IMR-90 (cell line): ENCODE results near the gene MAN1C1.

Source experiments
- CEBPB ChIP-seq: IDR thresholded peaks from 2 replicates; pipeline ENCODE4 v1.6.1; 2012; ENCODE audit warnings: low read depth, low read length, improper control_type of control experiment
- NFE2L2 ChIP-seq: fragments of 150-350 bp; IDR thresholded peaks from 2 replicates; pipeline ENCODE4 v1.6.1; 2016; ENCODE audit warnings: low read depth, mild to moderate bottlenecking, low read length
- POLR2A ChIP-seq: IDR thresholded peaks from 2 replicates; pipeline ENCODE4 v1.6.1; 2012; ENCODE audit warnings: mild to moderate bottlenecking, low read depth, low read length
- RAD21 ChIP-seq: IDR thresholded peaks from 2 replicates; pipeline ENCODE4 v1.6.1; 2012; ENCODE audit warnings: low read length, improper control_type of control experiment
- RFX5 ChIP-seq: IDR thresholded peaks from 2 replicates; pipeline ENCODE4 v1.8.0; 2012; ENCODE audit warnings: low read depth, mild to moderate bottlenecking, low read length, moderate library complexity
- SMC3 ChIP-seq: fragments of 150-350 bp; IDR thresholded peaks from 2 replicates; pipeline ENCODE4 v1.6.1; 2016; ENCODE audit warnings: low read depth, mild to moderate bottlenecking, antibody characterized with exemption, low read length, moderate library complexity
- USF2 ChIP-seq: fragments of 150-350 bp; IDR thresholded peaks from 2 replicates; pipeline ENCODE4 v1.6.1; 2017; ENCODE audit warnings: mild to moderate bottlenecking, antibody characterized with exemption, low read length, low read depth
- TF ChIP-seq, protein P1 (sequence below): conservative IDR thresholded peaks from 2 replicates; pipeline ENCODE4 v1.5.1; 2012; ENCODE audit warnings: mild to moderate bottlenecking, low read depth, low read length, improper control_type of control experiment
- TF ChIP-seq, protein P2 (sequence below): fragments of 150-350 bp; IDR thresholded peaks from 2 replicates; pipeline ENCODE4 v1.6.1; 2016; ENCODE audit warnings: low read depth, mild to moderate bottlenecking, low read length, moderate library complexity, borderline replicate concordance

- TF ChIP-seq, protein P1, sequence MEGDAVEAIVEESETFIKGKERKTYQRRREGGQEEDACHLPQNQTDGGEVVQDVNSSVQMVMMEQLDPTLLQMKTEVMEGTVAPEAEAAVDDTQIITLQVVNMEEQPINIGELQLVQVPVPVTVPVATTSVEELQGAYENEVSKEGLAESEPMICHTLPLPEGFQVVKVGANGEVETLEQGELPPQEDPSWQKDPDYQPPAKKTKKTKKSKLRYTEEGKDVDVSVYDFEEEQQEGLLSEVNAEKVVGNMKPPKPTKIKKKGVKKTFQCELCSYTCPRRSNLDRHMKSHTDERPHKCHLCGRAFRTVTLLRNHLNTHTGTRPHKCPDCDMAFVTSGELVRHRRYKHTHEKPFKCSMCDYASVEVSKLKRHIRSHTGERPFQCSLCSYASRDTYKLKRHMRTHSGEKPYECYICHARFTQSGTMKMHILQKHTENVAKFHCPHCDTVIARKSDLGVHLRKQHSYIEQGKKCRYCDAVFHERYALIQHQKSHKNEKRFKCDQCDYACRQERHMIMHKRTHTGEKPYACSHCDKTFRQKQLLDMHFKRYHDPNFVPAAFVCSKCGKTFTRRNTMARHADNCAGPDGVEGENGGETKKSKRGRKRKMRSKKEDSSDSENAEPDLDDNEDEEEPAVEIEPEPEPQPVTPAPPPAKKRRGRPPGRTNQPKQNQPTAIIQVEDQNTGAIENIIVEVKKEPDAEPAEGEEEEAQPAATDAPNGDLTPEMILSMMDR: no peak
- no peak for TF ChIP-seq POLR2A
- TF ChIP-seq RFX5: no peak
- no peak for TF ChIP-seq CEBPB
- TF ChIP-seq RAD21: no peak
- no peak for TF ChIP-seq NFE2L2
- TF ChIP-seq SMC3: no peak
- TF ChIP-seq, protein P2, sequence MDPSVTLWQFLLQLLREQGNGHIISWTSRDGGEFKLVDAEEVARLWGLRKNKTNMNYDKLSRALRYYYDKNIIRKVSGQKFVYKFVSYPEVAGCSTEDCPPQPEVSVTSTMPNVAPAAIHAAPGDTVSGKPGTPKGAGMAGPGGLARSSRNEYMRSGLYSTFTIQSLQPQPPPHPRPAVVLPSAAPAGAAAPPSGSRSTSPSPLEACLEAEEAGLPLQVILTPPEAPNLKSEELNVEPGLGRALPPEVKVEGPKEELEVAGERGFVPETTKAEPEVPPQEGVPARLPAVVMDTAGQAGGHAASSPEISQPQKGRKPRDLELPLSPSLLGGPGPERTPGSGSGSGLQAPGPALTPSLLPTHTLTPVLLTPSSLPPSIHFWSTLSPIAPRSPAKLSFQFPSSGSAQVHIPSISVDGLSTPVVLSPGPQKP: no peak
- no peak for TF ChIP-seq USF2
Measured at GRCh38 chr1:25628741-25629421, 12.3 kb downstream of the MAN1C1 start.
